ENCODE results near the gene SLC16A1. TPM values are rescaled to one million over a fixed set of nuclear protein-coding genes. Genes with fewer than 3 reads are reported as not detected.
A peak's percentile ranks its signal among the peaks of the same experiment; 100 is the strongest.

SLC16A1 gene
- total RNA-seq, 1 experiment from 2014 or later = 328 TPM

- TF ChIP-seq ELF4 (CRISPR knock-in tag; IDR thresholded peaks at IDR 0.05; ENCODE audit: low read depth) (no peak), FOXP1 (CRISPR knock-in tag; IDR thresholded peaks at IDR 0.05; ENCODE audit: borderline replicate concordance) (no peak), HMGXB4 (CRISPR knock-in tag; IDR thresholded peaks at IDR 0.05) (no peak), ESRRA (CRISPR knock-in tag; IDR thresholded peaks at IDR 0.05; ENCODE audit: borderline replicate concordance) (no peak)
- TF ChIP-seq, protein P1, sequence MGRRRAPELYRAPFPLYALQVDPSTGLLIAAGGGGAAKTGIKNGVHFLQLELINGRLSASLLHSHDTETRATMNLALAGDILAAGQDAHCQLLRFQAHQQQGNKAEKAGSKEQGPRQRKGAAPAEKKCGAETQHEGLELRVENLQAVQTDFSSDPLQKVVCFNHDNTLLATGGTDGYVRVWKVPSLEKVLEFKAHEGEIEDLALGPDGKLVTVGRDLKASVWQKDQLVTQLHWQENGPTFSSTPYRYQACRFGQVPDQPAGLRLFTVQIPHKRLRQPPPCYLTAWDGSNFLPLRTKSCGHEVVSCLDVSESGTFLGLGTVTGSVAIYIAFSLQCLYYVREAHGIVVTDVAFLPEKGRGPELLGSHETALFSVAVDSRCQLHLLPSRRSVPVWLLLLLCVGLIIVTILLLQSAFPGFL (CRISPR knock-in tag; IDR thresholded peaks at IDR 0.05; ENCODE audit: borderline replicate concordance) = no peak
- TF ChIP-seq, protein P2, sequence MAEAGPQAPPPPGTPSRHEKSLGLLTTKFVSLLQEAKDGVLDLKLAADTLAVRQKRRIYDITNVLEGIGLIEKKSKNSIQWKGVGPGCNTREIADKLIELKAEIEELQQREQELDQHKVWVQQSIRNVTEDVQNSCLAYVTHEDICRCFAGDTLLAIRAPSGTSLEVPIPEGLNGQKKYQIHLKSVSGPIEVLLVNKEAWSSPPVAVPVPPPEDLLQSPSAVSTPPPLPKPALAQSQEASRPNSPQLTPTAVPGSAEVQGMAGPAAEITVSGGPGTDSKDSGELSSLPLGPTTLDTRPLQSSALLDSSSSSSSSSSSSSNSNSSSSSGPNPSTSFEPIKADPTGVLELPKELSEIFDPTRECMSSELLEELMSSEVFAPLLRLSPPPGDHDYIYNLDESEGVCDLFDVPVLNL (CRISPR knock-in tag; IDR thresholded peaks at IDR 0.05; ENCODE audit: borderline replicate concordance, low read depth) = no peak
Measured at GRCh38 chr1:112934577-112934976, 21.4 kb downstream of the SLC16A1 start (continued).

GRCh38 chr1:112933820-112934571 lies 22.0 kb downstream of the SLC16A1 start:
- no peaks in the 10 kb centered on the region for H3K9me3 Mint-ChIP-seq
- ATAC-seq (no peak), DNase-seq (ENCODE audit: low spot score) (no peak)
- H3K27ac Mint-ChIP-seq = peak overlapping the region; percentile 90
- H3K4me3 Mint-ChIP-seq = no peak overlapping the region
- no peaks in the 10 kb centered on the region for H3K27me3 Mint-ChIP-seq (ENCODE audit: low read depth)
- H3K4me1 Mint-ChIP-seq = peaks cover 47% of the 10 kb centered on the region
- peaks cover 34% of the 10 kb centered on the region for H3K36me3 Mint-ChIP-seq
- POLR2A ChIA-PET = no interaction called here
- CTCF ChIA-PET = interaction anchor here (1.3 kb wide), 1 partner anchor 108 kb away, joined by 3 read pairs; no protein-coding TSS in a partner anchor
- TF ChIP-seq ZNF219 (CRISPR knock-in tag; IDR thresholded peaks at IDR 0.05; ENCODE audit: borderline replicate concordance) (no peak), HMGXB4 (CRISPR knock-in tag; IDR thresholded peaks at IDR 0.05) (no peak), GTF2I (CRISPR knock-in tag; conservative IDR thresholded peaks at IDR 0.05) (no peak), RELA (CRISPR knock-in tag; IDR thresholded peaks at IDR 0.05; ENCODE audit: borderline replicate concordance) (no peak), NR1H2 (CRISPR knock-in tag; IDR thresholded peaks at IDR 0.05) (no peak), FOXP4 (CRISPR knock-in tag; IDR thresholded peaks at IDR 0.05) (no peak)
- TF ChIP-seq, protein P3, sequence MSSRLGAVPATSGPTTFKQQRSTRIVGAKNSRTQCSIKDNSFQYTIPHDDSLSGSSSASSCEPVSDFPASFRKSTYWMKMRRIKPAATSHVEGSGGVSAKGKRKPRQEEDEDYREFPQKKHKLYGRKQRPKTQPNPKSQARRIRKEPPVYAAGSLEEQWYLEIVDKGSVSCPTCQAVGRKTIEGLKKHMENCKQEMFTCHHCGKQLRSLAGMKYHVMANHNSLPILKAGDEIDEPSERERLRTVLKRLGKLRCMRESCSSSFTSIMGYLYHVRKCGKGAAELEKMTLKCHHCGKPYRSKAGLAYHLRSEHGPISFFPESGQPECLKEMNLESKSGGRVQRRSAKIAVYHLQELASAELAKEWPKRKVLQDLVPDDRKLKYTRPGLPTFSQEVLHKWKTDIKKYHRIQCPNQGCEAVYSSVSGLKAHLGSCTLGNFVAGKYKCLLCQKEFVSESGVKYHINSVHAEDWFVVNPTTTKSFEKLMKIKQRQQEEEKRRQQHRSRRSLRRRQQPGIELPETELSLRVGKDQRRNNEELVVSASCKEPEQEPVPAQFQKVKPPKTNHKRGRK (CRISPR knock-in tag; IDR thresholded peaks at IDR 0.05; ENCODE audit: borderline replicate concordance) = no peak
- TF ChIP-seq, protein P4, sequence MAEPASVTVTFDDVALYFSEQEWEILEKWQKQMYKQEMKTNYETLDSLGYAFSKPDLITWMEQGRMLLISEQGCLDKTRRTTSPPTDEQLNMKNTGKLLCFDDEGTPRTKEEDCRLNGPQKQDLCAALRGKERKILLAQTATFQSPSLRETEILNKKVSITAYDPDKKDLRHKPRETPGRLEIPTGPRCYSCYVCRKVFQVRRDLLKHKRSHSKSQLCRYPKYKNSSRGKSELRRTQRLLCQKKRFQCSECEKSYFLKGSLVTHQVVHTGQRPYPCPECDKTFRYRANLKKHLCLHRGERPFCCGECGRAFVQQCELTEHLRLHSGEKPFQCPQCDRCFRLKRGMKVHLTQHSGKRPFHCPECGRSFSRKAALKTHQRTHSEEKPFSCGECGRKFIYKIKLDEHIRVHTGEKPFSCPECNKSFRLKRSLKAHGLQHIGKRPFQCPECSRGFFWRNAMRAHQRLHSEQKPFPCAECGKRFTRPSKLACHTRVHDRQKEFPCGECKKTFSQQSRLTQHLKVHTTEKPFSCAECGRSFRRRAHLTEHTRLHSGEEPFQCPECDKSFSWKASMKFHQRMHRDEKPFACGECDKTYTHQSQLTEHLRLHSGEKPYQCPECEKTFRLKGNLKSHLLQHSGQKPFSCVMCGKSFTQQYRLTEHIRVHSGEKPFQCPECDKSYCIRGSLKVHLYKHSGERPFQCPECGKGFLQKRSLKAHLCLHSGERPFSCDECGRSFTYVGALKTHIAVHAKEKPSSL (CRISPR knock-in tag; conservative IDR thresholded peaks at IDR 0.05) = no peak
- TF ChIP-seq, protein P5, sequence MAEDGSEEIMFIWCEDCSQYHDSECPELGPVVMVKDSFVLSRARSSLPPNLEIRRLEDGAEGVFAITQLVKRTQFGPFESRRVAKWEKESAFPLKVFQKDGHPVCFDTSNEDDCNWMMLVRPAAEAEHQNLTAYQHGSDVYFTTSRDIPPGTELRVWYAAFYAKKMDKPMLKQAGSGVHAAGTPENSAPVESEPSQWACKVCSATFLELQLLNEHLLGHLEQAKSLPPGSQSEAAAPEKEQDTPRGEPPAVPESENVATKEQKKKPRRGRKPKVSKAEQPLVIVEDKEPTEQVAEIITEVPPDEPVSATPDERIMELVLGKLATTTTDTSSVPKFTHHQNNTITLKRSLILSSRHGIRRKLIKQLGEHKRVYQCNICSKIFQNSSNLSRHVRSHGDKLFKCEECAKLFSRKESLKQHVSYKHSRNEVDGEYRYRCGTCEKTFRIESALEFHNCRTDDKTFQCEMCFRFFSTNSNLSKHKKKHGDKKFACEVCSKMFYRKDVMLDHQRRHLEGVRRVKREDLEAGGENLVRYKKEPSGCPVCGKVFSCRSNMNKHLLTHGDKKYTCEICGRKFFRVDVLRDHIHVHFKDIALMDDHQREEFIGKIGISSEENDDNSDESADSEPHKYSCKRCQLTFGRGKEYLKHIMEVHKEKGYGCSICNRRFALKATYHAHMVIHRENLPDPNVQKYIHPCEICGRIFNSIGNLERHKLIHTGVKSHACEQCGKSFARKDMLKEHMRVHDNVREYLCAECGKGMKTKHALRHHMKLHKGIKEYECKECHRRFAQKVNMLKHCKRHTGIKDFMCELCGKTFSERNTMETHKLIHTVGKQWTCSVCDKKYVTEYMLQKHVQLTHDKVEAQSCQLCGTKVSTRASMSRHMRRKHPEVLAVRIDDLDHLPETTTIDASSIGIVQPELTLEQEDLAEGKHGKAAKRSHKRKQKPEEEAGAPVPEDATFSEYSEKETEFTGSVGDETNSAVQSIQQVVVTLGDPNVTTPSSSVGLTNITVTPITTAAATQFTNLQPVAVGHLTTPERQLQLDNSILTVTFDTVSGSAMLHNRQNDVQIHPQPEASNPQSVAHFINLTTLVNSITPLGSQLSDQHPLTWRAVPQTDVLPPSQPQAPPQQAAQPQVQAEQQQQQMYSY (CRISPR knock-in tag; IDR thresholded peaks at IDR 0.05) = no peak
- TF ChIP-seq, protein P6, sequence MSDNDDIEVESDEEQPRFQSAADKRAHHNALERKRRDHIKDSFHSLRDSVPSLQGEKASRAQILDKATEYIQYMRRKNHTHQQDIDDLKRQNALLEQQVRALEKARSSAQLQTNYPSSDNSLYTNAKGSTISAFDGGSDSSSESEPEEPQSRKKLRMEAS (CRISPR knock-in tag; IDR thresholded peaks at IDR 0.05) = no peak
